RWPE2 (cell line): Measurements from ENCODE around the gene FRAS1.
A peak's percentile ranks its signal among the peaks of the same experiment; 100 is the strongest.

ENCODE experiments used
- ATAC-seq: fragments of 200-7000 bp; cut with Tn5 transposase; 3 replicates; pipeline ENCODE4 v1.9.1; 2021; ENCODE audit warnings: low read depth
- DNase-seq: peaks from one replicate; pipeline ENCODE4 v3.0.0-alpha.2; 2020; ENCODE audit warnings: low spot score
- H3K27ac ChIP-seq: fragments of 450-650 bp; 2 replicates; pipeline ENCODE4 v1.5.1; 2017; ENCODE audit warnings: mild to moderate bottlenecking; ENCODE audit not compliant: poor library complexity, severe bottlenecking
- H3K27me3 ChIP-seq: fragments of 250-450 bp; sonication (Bioruptor Pico); 2 replicates; pipeline ENCODE4 v1.5.1; 2021; ENCODE audit warnings: mild to moderate bottlenecking, moderate library complexity; ENCODE audit not compliant: insufficient read depth, poor library complexity, severe bottlenecking
- H3K36me3 ChIP-seq: fragments of 250-450 bp; sonication (Bioruptor Pico); 2 replicates; pipeline ENCODE4 v1.5.1; 2020; ENCODE audit warnings: low read depth, mild to moderate bottlenecking, moderate library complexity
- H3K4me1 ChIP-seq: fragments of 250-450 bp; sonication (Bioruptor Pico); 2 replicates; pipeline ENCODE4 v1.5.1; 2021; ENCODE audit warnings: mild to moderate bottlenecking, moderate library complexity; ENCODE audit not compliant: insufficient read depth, poor library complexity, severe bottlenecking
- H3K4me3 ChIP-seq: fragments of 250-450 bp; sonication (Bioruptor Pico); 2 replicates; pipeline ENCODE4 v1.5.1; 2021; ENCODE audit warnings: mild to moderate bottlenecking, moderate library complexity; ENCODE audit not compliant: severe bottlenecking
- H3K9me3 ChIP-seq: fragments of 250-450 bp; sonication (Bioruptor Pico); 2 replicates; pipeline ENCODE4 v1.5.1; 2021; ENCODE audit warnings: mild to moderate bottlenecking, moderate library complexity; ENCODE audit not compliant: severe bottlenecking
- TF ChIP-seq, protein P1 (sequence below): fragments of 450-650 bp; IDR thresholded peaks from one replicate; pipeline ENCODE4 v1.5.1; 2017; ENCODE audit warnings: mild to moderate bottlenecking, moderate library complexity; ENCODE audit not compliant: poor library complexity, severe bottlenecking

The FRAS1 gene

DNA sequence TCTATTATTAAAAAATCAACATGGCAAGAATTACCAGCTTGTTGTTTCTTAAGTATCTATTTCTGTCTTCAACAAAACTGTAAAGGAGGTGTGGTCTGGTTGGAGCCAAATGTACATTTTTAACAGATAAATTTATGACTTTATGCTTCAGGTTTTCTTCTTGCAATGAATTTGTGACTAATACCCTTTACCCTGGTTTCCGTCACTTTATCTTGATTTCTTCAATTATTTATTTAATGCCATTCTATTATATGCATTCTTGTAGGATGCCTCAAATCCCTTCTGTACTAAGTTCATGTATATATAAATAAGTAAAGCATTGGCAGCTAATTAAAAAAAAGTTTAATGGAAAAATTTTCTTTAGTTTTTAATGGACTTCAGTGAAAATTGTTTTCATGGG lies 453.0 kb downstream of the FRAS1 start:
- Histone ChIP-seq H3K9me3 (no peaks in the 10 kb centered on the region), H3K4me3 (no peak overlapping the region), H3K4me1 (no peaks in the 10 kb centered on the region), H3K36me3 (no peaks in the 10 kb centered on the region), H3K27ac (no peak overlapping the region), H3K27me3 (no peaks in the 10 kb centered on the region)
- TF ChIP-seq, protein P1, sequence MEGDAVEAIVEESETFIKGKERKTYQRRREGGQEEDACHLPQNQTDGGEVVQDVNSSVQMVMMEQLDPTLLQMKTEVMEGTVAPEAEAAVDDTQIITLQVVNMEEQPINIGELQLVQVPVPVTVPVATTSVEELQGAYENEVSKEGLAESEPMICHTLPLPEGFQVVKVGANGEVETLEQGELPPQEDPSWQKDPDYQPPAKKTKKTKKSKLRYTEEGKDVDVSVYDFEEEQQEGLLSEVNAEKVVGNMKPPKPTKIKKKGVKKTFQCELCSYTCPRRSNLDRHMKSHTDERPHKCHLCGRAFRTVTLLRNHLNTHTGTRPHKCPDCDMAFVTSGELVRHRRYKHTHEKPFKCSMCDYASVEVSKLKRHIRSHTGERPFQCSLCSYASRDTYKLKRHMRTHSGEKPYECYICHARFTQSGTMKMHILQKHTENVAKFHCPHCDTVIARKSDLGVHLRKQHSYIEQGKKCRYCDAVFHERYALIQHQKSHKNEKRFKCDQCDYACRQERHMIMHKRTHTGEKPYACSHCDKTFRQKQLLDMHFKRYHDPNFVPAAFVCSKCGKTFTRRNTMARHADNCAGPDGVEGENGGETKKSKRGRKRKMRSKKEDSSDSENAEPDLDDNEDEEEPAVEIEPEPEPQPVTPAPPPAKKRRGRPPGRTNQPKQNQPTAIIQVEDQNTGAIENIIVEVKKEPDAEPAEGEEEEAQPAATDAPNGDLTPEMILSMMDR: no peak
- no peak for DNase-seq
- no peak for ATAC-seq

DNA sequence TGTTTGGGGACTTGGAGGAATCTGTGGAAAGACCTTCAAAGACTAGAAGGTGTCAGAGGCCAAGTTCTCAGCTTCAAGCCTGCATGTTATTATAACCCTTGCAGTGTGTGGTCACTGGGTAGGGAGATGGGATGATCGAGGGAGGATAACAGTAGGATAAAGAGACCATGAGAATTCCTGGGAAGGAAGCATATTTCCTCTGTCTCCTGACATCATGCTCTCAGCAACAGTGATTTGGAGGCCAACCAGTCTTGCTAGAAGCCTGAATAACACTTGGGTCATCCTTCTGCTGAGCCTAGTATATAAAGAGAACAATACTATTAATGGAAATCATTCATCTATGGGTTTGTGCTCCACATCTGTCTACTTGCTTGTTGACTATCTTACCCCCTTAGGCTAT lies 453.6 kb downstream of the FRAS1 start:
- no peaks in the 10 kb centered on the region for H3K36me3 ChIP-seq
- no peaks in the 10 kb centered on the region for H3K4me1 ChIP-seq
- TF ChIP-seq, protein P1: no peak
- H3K4me3 ChIP-seq: no peak overlapping the region
- no peak overlapping the region for H3K27ac ChIP-seq
- no peaks in the 10 kb centered on the region for H3K9me3 ChIP-seq
- DNase-seq (no peak), ATAC-seq (no peak)
- H3K27me3 ChIP-seq: no peaks in the 10 kb centered on the region

DNA sequence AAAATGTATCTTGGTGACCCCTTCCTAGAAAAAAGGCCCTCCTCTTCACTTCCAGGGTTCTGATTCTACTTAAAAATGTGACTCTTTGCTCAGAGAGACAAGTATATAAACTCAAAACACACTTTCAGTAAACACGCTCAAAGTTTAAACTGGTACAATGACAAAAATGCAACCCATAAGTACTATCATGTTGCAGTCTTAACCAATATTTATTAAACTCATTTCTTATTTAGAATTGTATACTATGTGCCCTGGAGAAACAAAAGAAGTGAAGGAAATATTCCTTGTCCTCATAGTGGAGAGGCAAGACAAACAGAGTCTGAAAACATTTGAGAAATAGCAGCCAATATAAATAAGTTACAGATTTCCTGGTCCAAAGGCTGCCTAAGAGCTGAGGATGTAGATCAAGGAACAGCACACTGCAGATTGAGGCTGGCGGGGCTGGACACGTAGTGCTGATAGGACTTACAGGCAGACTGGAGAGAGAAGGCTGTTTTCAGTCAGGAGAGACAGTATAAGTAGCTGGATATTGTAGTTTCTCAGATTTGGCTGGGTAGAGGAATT lies 455.3 kb downstream of the FRAS1 start:
- DNase-seq (no peak), ATAC-seq (no peak)
- Histone ChIP-seq H3K4me3 (no peak overlapping the region), H3K9me3 (no peaks in the 10 kb centered on the region), H3K36me3 (no peaks in the 10 kb centered on the region), H3K27ac (no peak overlapping the region), H3K4me1 (no peaks in the 10 kb centered on the region), H3K27me3 (no peaks in the 10 kb centered on the region)
- TF ChIP-seq, protein P1: no peak

DNA sequence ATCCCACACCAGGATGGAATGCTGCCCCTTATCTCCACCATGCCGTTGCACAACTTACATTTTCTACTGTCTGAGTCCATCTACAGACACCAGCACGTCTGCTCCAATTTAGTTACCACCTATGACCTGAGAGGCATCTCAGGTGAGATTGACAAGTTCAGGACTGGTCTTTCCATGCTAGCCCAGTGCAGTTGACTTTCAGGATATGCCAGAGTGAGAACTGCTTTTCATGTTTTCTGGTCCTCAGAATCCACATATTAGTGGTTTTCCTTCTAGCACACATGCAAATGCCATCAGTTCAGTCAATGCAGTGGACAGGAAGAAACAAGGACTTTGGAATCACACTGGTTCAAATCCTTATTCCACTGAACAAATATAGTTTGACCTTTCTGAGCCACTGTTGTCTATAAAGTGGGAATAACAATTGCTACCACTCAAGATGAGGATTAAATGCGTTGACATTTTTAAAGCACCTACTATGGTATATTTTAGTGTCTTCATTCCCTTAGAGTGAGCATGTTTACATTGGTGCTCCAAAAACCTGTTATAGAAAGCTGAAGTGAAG lies 456.4 kb downstream of the FRAS1 start:
- H3K4me3 ChIP-seq: no peak overlapping the region
- TF ChIP-seq, protein P1: no peak
- no peaks in the 10 kb centered on the region for H3K27me3 ChIP-seq
- no peaks in the 10 kb centered on the region for H3K9me3 ChIP-seq
- ATAC-seq (no peak), DNase-seq (no peak)
- H3K4me1 ChIP-seq: no peaks in the 10 kb centered on the region
- no peaks in the 10 kb centered on the region for H3K36me3 ChIP-seq
- no peak overlapping the region for H3K27ac ChIP-seq

DNA sequence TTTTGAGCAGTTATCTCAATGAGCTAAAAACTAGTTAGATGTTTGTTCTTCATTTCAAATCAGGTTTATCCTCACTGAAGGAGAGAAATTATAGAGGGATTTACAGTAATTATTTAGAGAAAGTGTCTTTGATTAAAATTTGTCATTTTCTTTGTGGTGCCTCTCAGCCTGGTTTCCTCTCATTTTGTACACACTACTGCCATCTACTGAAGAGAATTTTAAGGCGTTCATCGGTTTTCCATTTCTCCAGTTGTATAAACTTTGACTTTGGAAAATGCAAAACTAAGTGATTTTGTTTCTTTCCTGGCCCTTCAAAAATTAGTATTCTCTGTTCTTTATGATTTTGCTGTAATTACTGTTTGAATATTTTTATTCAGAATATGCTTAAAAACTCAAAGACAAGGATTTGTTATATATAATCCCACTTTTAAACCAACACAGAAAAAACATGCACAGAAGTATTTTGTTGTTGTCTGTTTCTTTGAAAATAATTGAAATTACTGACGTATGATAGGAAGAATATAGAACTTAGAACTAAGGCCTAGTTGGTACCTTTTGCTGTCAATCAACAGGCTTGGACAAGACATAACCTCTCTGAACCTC lies 460.0 kb downstream of the FRAS1 start:
- no peaks in the 10 kb centered on the region for H3K36me3 ChIP-seq

More for the DNA sequence above, 460.0 kb downstream of the FRAS1 start:
- Histone ChIP-seq H3K4me3 (no peak overlapping the region), H3K27me3 (no peaks in the 10 kb centered on the region), H3K9me3 (no peaks in the 10 kb centered on the region), H3K27ac (no peak overlapping the region), H3K4me1 (no peaks in the 10 kb centered on the region)
- ATAC-seq (0 out of 3 replicates have a peak, but pooled peaks have one; percentile 38), DNase-seq (no peak)
- TF ChIP-seq, protein P1: peak; percentile 85
